ENCODE results near the gene ANKRD33B.

The ANKRD33B gene

DNA sequence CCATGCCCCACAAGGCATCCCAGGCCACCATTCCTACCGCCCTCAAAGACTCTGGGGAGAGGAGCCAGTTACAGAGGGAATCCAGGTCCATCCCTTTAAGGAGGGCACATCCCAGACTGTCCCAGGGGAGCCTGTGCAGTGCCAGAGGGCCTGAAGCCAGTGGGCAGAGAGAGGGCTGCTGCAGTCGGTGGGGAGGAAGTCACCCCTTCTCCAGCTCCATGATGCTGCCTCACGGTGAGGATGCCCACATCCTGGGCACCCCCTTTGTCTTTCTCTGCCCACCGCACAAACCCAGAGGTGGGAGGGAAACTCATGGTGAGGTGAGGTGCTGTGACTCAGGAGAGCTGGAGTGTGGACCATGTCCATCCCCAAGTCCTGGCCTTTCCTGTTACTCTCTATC lies 26.2 kb upstream of the ANKRD33B start:
- TF ChIP-seq CTCF (conservative IDR thresholded peaks at IDR 0.05; ENCODE audit: control insufficient read depth, insufficient read depth, low read depth, low read length): no peak
- no peak for DNase-seq (ENCODE audit: low read depth)
- no peak overlapping the region for H3K4me3 ChIP-seq (ENCODE audit: control insufficient read depth, low read depth, low read length)

GRCh38 chr5:10538103-10538788 lies 25.6 kb upstream of the ANKRD33B start:
- no peak for TF ChIP-seq CTCF (conservative IDR thresholded peaks at IDR 0.05; ENCODE audit: control insufficient read depth, insufficient read depth, low read depth, low read length)
- DNase-seq (ENCODE audit: low read depth): no peak
- H3K4me3 ChIP-seq (ENCODE audit: control insufficient read depth, low read depth, low read length): no peak overlapping the region

DNA sequence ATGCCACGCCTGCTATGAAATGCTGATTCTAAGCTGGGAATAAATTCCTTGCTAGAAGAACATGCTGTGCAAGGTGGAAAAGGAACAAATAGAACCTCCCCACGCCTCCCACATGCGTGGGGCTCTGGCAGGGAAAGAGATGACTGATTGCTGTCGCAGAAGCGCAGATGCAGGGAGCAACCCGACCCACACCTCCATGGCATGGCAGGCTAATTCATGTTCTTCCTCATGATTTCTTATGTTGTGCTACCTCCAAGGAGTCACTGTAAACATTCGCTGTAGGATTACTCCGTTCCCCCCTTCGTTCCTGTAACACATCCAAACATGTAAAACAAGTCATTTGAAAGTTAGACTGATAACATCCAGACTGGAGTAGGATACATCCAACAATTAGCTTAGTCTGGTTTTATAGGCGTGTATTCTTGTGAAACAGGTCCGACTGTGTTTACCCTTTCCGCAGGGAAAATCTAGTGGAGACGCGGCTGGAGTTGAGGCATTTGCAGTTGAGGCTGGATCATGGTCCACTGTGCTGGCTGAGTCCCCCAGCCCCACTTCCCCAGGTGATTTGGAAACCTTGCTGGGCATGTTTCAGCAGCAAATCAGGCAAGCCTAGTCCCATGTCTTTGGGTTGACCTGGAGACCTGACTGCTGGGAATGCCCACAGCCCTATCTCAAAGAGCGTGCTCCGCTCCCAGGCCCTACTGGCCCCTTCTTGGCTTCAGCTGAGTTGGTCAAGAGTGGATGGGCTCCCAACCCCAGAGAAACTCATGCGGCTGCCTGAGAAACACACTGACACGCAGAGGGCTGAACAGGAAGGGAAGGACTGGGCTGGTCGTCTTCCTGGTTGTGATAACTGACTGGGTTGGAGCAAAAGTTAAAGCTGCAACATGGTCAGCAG lies 24.8 kb upstream of the ANKRD33B start:
- H3K4me3 ChIP-seq (ENCODE audit: control insufficient read depth, low read depth, low read length): no peak overlapping the region
- DNase-seq (ENCODE audit: low read depth): no peak

GRCh38 chr5:10539687-10539998 lies 24.2 kb upstream of the ANKRD33B start:
- TF ChIP-seq CTCF (conservative IDR thresholded peaks at IDR 0.05; ENCODE audit: control insufficient read depth, insufficient read depth, low read depth, low read length): no peak
- peak; percentile 52 for DNase-seq (ENCODE audit: low read depth)
- H3K4me3 ChIP-seq (ENCODE audit: control insufficient read depth, low read depth, low read length): no peak overlapping the region

More for the DNA sequence above, 24.8 kb upstream of the ANKRD33B start:
- TF ChIP-seq CTCF (conservative IDR thresholded peaks at IDR 0.05; ENCODE audit: control insufficient read depth, insufficient read depth, low read depth, low read length): no peak

DNA sequence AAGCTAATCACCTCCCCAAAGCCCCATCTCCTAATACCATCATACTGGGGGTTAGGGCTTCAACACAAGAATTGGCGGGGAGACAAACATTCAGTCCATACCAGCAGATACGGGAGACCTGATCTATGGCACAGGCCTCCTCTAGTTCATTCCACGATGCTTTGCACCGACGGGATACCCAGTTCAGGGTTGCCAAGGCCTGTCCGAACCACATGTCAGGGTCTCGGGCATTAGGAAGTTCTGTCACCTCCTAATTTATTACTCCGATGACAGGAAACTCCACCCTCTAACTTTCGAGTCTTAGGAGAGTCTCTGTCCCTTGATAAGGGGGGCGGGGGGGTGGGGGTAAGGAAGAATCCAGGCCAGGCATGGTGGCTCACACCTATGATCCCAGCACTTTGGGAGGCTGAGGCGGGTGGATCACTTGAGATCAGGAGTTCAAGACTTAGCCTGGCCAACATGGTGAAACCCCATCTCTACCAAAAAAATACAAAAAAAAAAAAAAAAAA lies 23.8 kb upstream of the ANKRD33B start:
- H3K4me3 ChIP-seq (ENCODE audit: control insufficient read depth, low read depth, low read length): no peak overlapping the region
- no peak for TF ChIP-seq CTCF (conservative IDR thresholded peaks at IDR 0.05; ENCODE audit: control insufficient read depth, insufficient read depth, low read depth, low read length)
- no peak for DNase-seq (ENCODE audit: low read depth)

GRCh38 chr5:10540951-10541646 lies 22.8 kb upstream of the ANKRD33B start:
- no peak for DNase-seq (ENCODE audit: low read depth)
- no peak overlapping the region for H3K4me3 ChIP-seq (ENCODE audit: control insufficient read depth, low read depth, low read length)
- TF ChIP-seq CTCF (conservative IDR thresholded peaks at IDR 0.05; ENCODE audit: control insufficient read depth, insufficient read depth, low read depth, low read length): no peak

All from fibroblast of mammary gland (primary cell).